ENCODE results near the gene SH3PXD2A.
"Not testable (repeated sequence)": the region's sequence is repeated elsewhere in the genome, so short reads cannot be mapped to it uniquely, and the experiment has no call there.

The SH3PXD2A gene

GRCh38 chr10:103739039-103739764 lies 116.2 kb downstream of the SH3PXD2A start:
- no peak for DNase-seq

- DNase-seq, result no peak
These were observed 117.5 kb downstream of the SH3PXD2A start for GRCh38 chr10:103737735-103738367.

GRCh38 chr10:103736763-103737162 lies 118.6 kb downstream of the SH3PXD2A start:
- peak; percentile 7 for DNase-seq

GRCh38 chr10:103736044-103736443 lies 119.3 kb downstream of the SH3PXD2A start:
- no peak for DNase-seq

GRCh38 chr10:103734731-103735130 lies 120.6 kb downstream of the SH3PXD2A start:
- DNase-seq, result no peak

- no peak for DNase-seq
These were observed 122.3 kb downstream of the SH3PXD2A start for GRCh38 chr10:103733045-103733419.

- DNase-seq, result no peak
These were observed 122.9 kb downstream of the SH3PXD2A start for GRCh38 chr10:103732339-103733044.

- no peak for DNase-seq
These were observed 123.6 kb downstream of the SH3PXD2A start for GRCh38 chr10:103731609-103732270.

DNA sequence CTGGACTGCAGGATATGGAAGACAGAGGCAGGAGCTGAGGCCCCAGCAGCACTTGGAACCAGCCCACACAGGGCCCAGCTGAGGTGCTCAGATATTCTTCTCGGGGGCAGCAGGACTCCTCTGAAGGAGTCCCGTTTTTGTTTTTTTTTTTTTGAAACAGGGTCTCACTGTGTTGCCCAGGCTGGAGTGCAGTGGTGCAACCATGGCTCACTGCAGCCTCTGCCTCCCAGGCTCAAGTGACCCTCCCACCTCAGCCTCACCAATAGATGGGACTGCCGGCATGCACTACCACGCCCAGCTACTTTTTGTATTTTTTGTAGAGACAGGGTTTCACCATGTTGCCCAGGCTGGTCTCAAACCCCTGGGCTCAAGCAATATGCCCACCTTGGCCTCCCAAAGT lies 124.3 kb downstream of the SH3PXD2A start:
- DNase-seq, result not testable (repeated sequence)

GRCh38 chr10:103729851-103730250 lies 125.5 kb downstream of the SH3PXD2A start:
- DNase-seq, result no peak

GRCh38 chr10:103727991-103728689 lies 127.2 kb downstream of the SH3PXD2A start:
- DNase-seq, result no peak

GRCh38 chr10:103727546-103727963 lies 127.8 kb downstream of the SH3PXD2A start:
- DNase-seq, result no peak

DNA sequence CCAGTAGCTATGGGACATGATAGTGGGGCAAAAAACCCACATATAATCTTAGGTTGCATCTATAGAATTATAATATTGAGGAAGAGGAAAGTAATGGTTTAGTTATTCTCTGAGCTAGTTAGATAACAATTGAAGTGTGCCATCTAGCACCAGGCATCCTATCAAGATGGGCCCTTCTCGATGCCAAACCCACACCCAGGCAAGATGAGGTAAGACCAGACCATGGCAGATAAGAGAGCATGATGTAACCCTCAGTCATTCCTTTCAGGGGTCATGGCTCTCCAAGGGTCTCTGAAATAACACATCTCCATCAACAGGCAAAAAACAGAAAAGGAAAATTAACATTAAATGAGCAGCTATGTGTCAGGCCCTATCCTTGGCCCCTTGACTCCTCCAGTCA lies 128.7 kb downstream of the SH3PXD2A start:
- no peak for DNase-seq

GRCh38 chr10:103725242-103725641 lies 130.1 kb downstream of the SH3PXD2A start:
- DNase-seq, result no peak

- no peak for DNase-seq
These were observed 130.6 kb downstream of the SH3PXD2A start for GRCh38 chr10:103724771-103725170.

GRCh38 chr10:103724074-103724473 lies 131.3 kb downstream of the SH3PXD2A start:
- DNase-seq, result no peak

GRCh38 chr10:103723557-103723956 lies 131.8 kb downstream of the SH3PXD2A start:
- no peak for DNase-seq

DNA sequence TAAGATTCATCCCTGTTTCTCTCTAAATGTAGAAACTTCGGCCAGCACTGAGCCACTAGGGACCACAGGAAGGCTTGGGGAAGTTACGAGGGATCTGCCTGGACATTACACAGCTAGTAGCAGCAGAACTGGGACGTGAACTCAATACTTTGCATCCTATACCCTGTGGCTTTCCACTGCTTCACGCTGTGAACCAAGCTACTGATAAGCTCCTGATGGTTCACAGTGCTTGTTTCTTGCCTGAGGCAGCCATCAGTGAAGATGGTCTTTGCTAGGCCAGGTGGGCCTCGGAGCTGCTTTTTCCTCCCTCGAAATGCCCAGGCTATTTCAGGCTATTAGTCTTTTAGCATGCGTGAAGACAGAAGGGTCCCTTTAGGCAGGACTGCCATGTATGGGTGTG lies 132.7 kb downstream of the SH3PXD2A start:
- DNase-seq, result no peak

- DNase-seq, result no peak
These were observed 134.4 kb downstream of the SH3PXD2A start for GRCh38 chr10:103720964-103721335.

GRCh38 chr10:103720328-103720963 lies 134.9 kb downstream of the SH3PXD2A start:
- no peak for DNase-seq

DNA sequence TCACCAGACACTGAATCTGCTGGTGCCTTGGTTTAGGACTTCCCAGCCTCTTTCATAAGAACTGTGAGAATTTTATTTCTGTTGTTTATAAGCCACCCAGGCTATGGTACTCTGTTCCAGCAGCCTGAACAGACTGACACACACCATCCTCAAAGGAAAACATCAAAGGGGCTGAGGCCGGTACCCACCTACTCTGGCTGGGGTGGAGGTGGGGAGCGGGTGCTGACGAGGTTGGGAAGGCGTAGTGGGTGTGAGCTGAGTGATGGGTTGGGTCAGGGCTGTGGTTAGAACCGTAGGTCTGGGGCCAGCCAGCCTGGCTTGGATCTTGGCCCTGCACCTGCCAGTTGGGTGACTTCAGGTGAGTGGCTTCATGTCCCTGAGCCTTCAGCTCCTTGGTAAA lies 136.3 kb downstream of the SH3PXD2A start:
- DNase-seq, result no peak

- DNase-seq, result no peak
These were observed 137.1 kb downstream of the SH3PXD2A start for GRCh38 chr10:103718247-103718620.

Measured in NCI-H1092 treated with DMSO at 0.1 percent for 48 hours (cell line).